HepG2 (cell line): ENCODE results near the gene PHYH. TPM values are rescaled to one million over a fixed set of nuclear protein-coding genes. Genes with fewer than 3 reads are reported as not detected.

ENCODE experiments used
- ATAC-seq: fragments of 200-7000 bp; cut with Tn5 transposase; 3 replicates; pipeline ENCODE4 v1.9.1; 2020; ENCODE audit warnings: mild to moderate bottlenecking, moderate library complexity
- BruUV-seq: library from RNA; stranded (reverse); fragments of 400-500 nt; replicated peaks from 2 replicates; lab custom pipeline; 2021; lab: Mats Ljungman, UMichigan
- CTCF ChIA-PET: fragments of 300-600 bp; formaldehyde crosslinking; extraction: SDS; loops from one replicate; lab custom pipeline; 2021; ENCODE audit warnings: low total read pairs, inconsistent platforms, low intra/inter-chr PET ratio; lab: Yijun Ruan, JAX
- POLR2A ChIA-PET: fragments of 350-600 bp; sonication (Branson Sonifier 250); formaldehyde crosslinking; loops from one replicate; lab custom pipeline; 2020; ENCODE audit warnings: antibody characterized with exemption, inconsistent platforms; lab: Yijun Ruan, JAX
- DNase-seq: peaks from one replicate; pipeline ENCODE4 v3.0.0-alpha.2; 2015; ENCODE audit warnings: low spot score
- FAIRE-seq: peaks from 3 replicates; lab custom pipeline; 2011; peaks lifted over from hg19 to GRCh38; lab: Jason Lieb, UNC
- H2AFZ ChIP-seq: one replicate; pipeline ENCODE4 v1.6.1; 2011; ENCODE audit warnings: low read length, inconsistent platforms
- H3K27ac ChIP-seq: fragments of 300-600 bp; 3 replicates; pipeline ENCODE4 v1.8.0; 2011; ENCODE audit warnings: mixed run types, mild to moderate bottlenecking, mixed read lengths, low read length, inconsistent platforms; ENCODE audit not compliant: insufficient read depth; ENCODE audit errors: extremely low read length
- H3K27me3 ChIP-seq, 2 experiments: fragments of 200-600 bp in 1 of 2; 2 replicates in 1 of 2; 3 replicates in 1 of 2; pipeline versions ENCODE4 v1.6.0 to v1.8.0; 2011; ENCODE audit warnings: low read length in 2 of 2, mild to moderate bottlenecking in 2 of 2, moderate library complexity in 2 of 2, inconsistent platforms in 1 of 2; ENCODE audit not compliant: insufficient read depth in 2 of 2, control insufficient read depth in 1 of 2
- H3K36me3 ChIP-seq, 2 experiments: fragments of 200-600 bp in 1 of 2; replicated peaks in 1 of 2; 2 replicates in 1 of 2; 3 replicates in 1 of 2; pipeline versions ENCODE4 v1.5.1 to v1.8.0; 2011; ENCODE audit warnings: low read length in 2 of 2, inconsistent platforms in 1 of 2; ENCODE audit not compliant: insufficient read depth in 2 of 2, control insufficient read depth in 1 of 2
- H3K4me1 ChIP-seq: 2 replicates; pipeline ENCODE4 v1.5.1; 2012; ENCODE audit warnings: low read length, inconsistent platforms; ENCODE audit not compliant: insufficient read depth
- H3K4me2 ChIP-seq: 2 replicates; pipeline ENCODE4 v1.6.0; 2011; ENCODE audit warnings: low read depth, low read length, inconsistent platforms
- H3K4me3 ChIP-seq, 3 experiments: fragments of 200-600 bp in 1 of 3; sonication (generic), shearing (Covaris generic) in 1 of 3; replicated peaks in 1 of 3; 2 replicates each; pipeline ENCODE4 v1.5.1; 2011 to 2016; ENCODE audit warnings: low read length in 3 of 3, inconsistent platforms in 2 of 3, low read depth in 2 of 3, mild to moderate bottlenecking in 2 of 3, control low read depth in 1 of 3, mixed read lengths in 1 of 3; ENCODE audit not compliant: insufficient read depth in 1 of 3
- H3K79me2 ChIP-seq: one replicate; pipeline ENCODE4 v1.6.1; 2011; ENCODE audit warnings: low read length, inconsistent platforms; ENCODE audit not compliant: insufficient read depth
- H3K9ac ChIP-seq: 2 replicates; pipeline ENCODE4 v1.6.0; 2011; ENCODE audit warnings: mild to moderate bottlenecking, low read depth, low read length, inconsistent platforms; ENCODE audit not compliant: insufficient read depth
- H3K9me3 ChIP-seq: 2 replicates; pipeline ENCODE4 v1.5.1; 2012; ENCODE audit warnings: mild to moderate bottlenecking, low read length
- H4K20me1 ChIP-seq: 2 replicates; pipeline ENCODE4 v1.6.0; 2011; ENCODE audit warnings: inconsistent platforms, mild to moderate bottlenecking, low read length, moderate library complexity; ENCODE audit not compliant: insufficient read depth
- EP300 ChIP-seq, 3 experiments: sonication (generic) in 1 of 3; formaldehyde crosslinking in 1 of 3; IDR thresholded peaks; 2 replicates each; pipeline versions ENCODE4 v1.5.1 to v1.6.1; 2011 to 2020; ENCODE audit warnings: low read depth in 2 of 3, low read length in 2 of 3, borderline replicate concordance in 1 of 3, improper control_type of control experiment in 1 of 3, mild to moderate bottlenecking in 1 of 3, missing genetic modification reagents in 1 of 3, moderate library complexity in 1 of 3
- HDAC6 ChIP-seq: fragments of 200-600 bp; sonication (generic); IDR thresholded peaks from 2 replicates; pipeline ENCODE4 v1.7.0; 2017; ENCODE audit warnings: mild to moderate bottlenecking, antibody characterized with exemption, low read length, low read depth
- HMG20B ChIP-seq: conservative IDR thresholded peaks from 2 replicates; pipeline ENCODE4 v1.6.1; 2016; ENCODE audit warnings: missing genetic modification reagents, missing compliant biosample characterization
- KAT2B ChIP-seq: fragments of 150-350 bp; IDR thresholded peaks from 2 replicates; pipeline ENCODE4 v1.6.1; 2014; ENCODE audit warnings: low read depth, low read length, borderline replicate concordance
- KDM2A ChIP-seq: sonication (generic); formaldehyde crosslinking; IDR thresholded peaks from 2 replicates; pipeline ENCODE4 v1.4.0; 2020; ENCODE audit warnings: low read depth, missing genetic modification reagents, borderline replicate concordance
- KDM4B ChIP-seq: sonication (generic); formaldehyde crosslinking; IDR thresholded peaks from 2 replicates; pipeline ENCODE4 v1.4.0; 2020; ENCODE audit warnings: missing genetic modification reagents
- KMT2B ChIP-seq: IDR thresholded peaks from 2 replicates; pipeline ENCODE4 v1.6.1; 2016; ENCODE audit warnings: missing genetic modification reagents, missing compliant biosample characterization
- MIXL1 ChIP-seq: IDR thresholded peaks from 2 replicates; pipeline ENCODE4 v1.6.1; 2016
- SMC3 ChIP-seq: IDR thresholded peaks from 2 replicates; pipeline ENCODE4 v1.6.1; 2011; ENCODE audit warnings: low read length, improper control_type of control experiment
- SOX6 ChIP-seq, 2 experiments: fragments of 450-650 bp in 1 of 2; sonication (generic) in 1 of 2; formaldehyde crosslinking in 1 of 2; IDR thresholded peaks; 2 replicates each; pipeline versions ENCODE4 v1.4.0 to v1.6.1; 2017 to 2020; ENCODE audit warnings: antibody characterized with exemption in 1 of 2, mild to moderate bottlenecking in 1 of 2, missing genetic modification reagents in 1 of 2
- ZBTB20 ChIP-seq: sonication (generic); formaldehyde crosslinking; IDR thresholded peaks from 2 replicates; pipeline ENCODE4 v1.8.1; 2023; ENCODE audit warnings: missing genetic modification reagents, low read depth, mild to moderate bottlenecking, borderline replicate concordance
- ZFP1 ChIP-seq: IDR thresholded peaks from 2 replicates; pipeline ENCODE4 v1.6.1; 2016
- ZFP41 ChIP-seq: sonication (generic); formaldehyde crosslinking; IDR thresholded peaks from 2 replicates; pipeline ENCODE4 v1.4.0; 2020; ENCODE audit warnings: mild to moderate bottlenecking, missing genetic modification reagents, borderline replicate concordance
- ZFP62 ChIP-seq: sonication (generic); formaldehyde crosslinking; IDR thresholded peaks from 2 replicates; pipeline ENCODE4 v1.4.0; 2020; ENCODE audit warnings: missing genetic modification reagents
- ZNF33B ChIP-seq: sonication (generic); formaldehyde crosslinking; IDR thresholded peaks from 2 replicates; pipeline ENCODE4 v1.5.1; 2020; ENCODE audit warnings: mild to moderate bottlenecking, missing genetic modification reagents
- ZNF598 ChIP-seq: sonication (generic); formaldehyde crosslinking; IDR thresholded peaks from 2 replicates; pipeline ENCODE4 v1.5.1; 2020; ENCODE audit warnings: mild to moderate bottlenecking, missing genetic modification reagents, borderline replicate concordance
- WGBS: methylation state at CpG from one replicate; pipeline ENCODE4 v1.1.6; 2017; ENCODE audit warnings: low lambda C conversion rate; 5-methylcytosine and 5-hydroxymethylcytosine counted together
- in situ Hi-C: cut with HindIII; loops from 2 replicates; pipeline ENCODE4 v1.10.0; 2017; ENCODE audit warnings: low pct_unique_long_range_greater_than_20kb; ENCODE audit not compliant: extremely low pct_ligation_motif_present
- intact Hi-C: fragments of 100-400 bp; cut with micrococcal nuclease; formaldehyde crosslinking; loops from one replicate; pipeline ENCODE4 v1.10.0; 2022; ENCODE audit not compliant: unreplicated experiment
- polyA plus RNA-seq, 8 experiments: library from polyadenylated mRNA; depleted of rRNA in 3 of 8; stranded (reverse) in 7 of 8; unstranded in 1 of 8; fragments of >200 nt; fragmentation: Illumina TruSeq in 4 of 8; extraction: Trizol in 4 of 8; gene quantifications; 2 replicates each; pipeline versions ENCODE4 v1.2.1 to v1.2.3, GENCODE V29; 2011 to 2016; ENCODE audit warnings: low read depth in 4 of 8, missing spikeins in 1 of 8, mixed read lengths in 1 of 8; ENCODE audit not compliant: insufficient read depth in 1 of 8
- total RNA-seq, 5 experiments: library from RNA; depleted of rRNA; stranded (reverse); fragments of >200 nt; fragmentation: Illumina TruSeq; extraction: Trizol; gene quantifications; 2 replicates each; pipeline ENCODE4 v1.2.3, GENCODE V29; 2016; ENCODE audit warnings: low read depth in 1 of 5
- TF ChIP-seq, protein P1 (sequence below): fragments of 450-650 bp; IDR thresholded peaks from 2 replicates; pipeline ENCODE4 v1.6.1; 2017
- TF ChIP-seq, protein P2 (sequence below): sonication (generic); formaldehyde crosslinking; IDR thresholded peaks from 2 replicates; pipeline ENCODE4 v1.8.0; 2022; ENCODE audit warnings: missing genetic modification reagents, mild to moderate bottlenecking, borderline replicate concordance
- TF ChIP-seq, protein P3 (sequence below): sonication (generic); formaldehyde crosslinking; IDR thresholded peaks from 2 replicates; pipeline ENCODE4 v1.5.0; 2020; ENCODE audit warnings: mild to moderate bottlenecking, missing genetic modification reagents, moderate library complexity
- TF ChIP-seq, protein P4 (sequence below): sonication (generic); formaldehyde crosslinking; conservative IDR thresholded peaks from 2 replicates; pipeline ENCODE4 v1.4.0; 2020; ENCODE audit warnings: missing genetic modification reagents

PHYH gene
- total and polyA plus RNA-seq, 2 of the 13 experiments (the other 11 are each of a cell fraction or from before 2014, with no cell fraction given) = 27.2 to 34.5 TPM

DNA sequence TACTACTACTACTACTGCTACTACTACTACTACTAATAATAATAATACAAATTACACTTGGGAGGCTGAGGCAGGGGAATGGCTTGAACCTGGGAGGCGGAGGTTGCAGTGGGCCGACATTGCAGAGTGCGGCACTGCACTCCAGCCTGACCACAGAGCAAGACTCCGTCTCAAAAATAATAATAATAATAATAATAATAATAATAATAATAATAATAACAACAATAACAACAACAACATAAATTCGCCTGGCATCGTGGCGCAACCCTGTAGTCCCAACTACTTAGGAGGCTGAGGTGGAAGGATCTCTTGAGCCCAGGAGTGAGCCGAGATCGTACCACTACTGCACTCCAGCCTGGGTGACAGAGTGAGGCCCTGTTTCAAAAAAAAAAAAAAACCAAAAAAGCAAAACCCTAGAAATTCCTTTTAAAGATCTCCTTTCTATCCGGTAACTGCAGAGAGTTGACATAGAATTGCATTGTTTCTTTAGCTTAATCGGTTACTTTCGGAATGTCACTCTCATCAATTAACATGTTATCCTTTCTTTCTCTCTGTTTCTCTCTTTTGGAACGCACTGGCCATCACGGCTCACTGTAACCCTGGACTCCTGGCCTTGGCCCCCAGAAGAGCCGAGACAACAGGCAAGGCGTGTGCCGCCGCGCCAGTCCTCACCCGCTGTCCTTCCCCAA is 972 bp downstream of the PHYH start:
- Histone ChIP-seq H3K36me3 (peaks cover 0 to 7% of the 10 kb centered on the region in 2 experiments; a peak in 1 of 5 replicates), H3K9ac (peak overlapping the region; percentile 91), H3K27me3 (no peaks in the 10 kb centered on the region), H4K20me1 (no peaks in the 10 kb centered on the region), H3K27ac (peak overlapping the region; percentile 96), H3K9me3 (no peaks in the 10 kb centered on the region), H3K4me2 (peak overlapping the region; percentile 91), H3K4me1 (peaks cover 35% of the 10 kb centered on the region), H3K79me2 (no peaks in the 10 kb centered on the region), H2AFZ (no peak overlapping the region), H3K4me3 (peak overlapping the region; percentile 70 to 79 (median 74))
- DNase-seq (no peak), ATAC-seq (no peak), FAIRE-seq (peak; percentile 47)
- BruUV-seq = no TSS peak
- in situ Hi-C loops (no loop called here), intact Hi-C loops (no loop called here)
- ChIA-PET POLR2A (interaction anchor here (0.7 to 5.9 kb wide), 14 partner anchors 7 to 137 kb away, joined by 3 to 109 read pairs (median 6); partner anchors contain the start of gene MCM10), CTCF (no interaction called here)
- WGBS = 30% methylated on average over 20 of the region's 20 CpGs
- TF ChIP-seq KDM4B (CRISPR knock-in tag) = no peak
- no peak for TF ChIP-seq ZFP62
- TF ChIP-seq ZFP1 (CRISPR knock-in tag) = no peak
- no peak for TF ChIP-seq ZFP41 (CRISPR knock-in tag)
- TF ChIP-seq SOX6 (IDR thresholded peaks at IDR 0.05) = no peak
- TF ChIP-seq SOX6 (CRISPR knock-in tag; IDR thresholded peaks at IDR 0.05) = 0 out of 2 replicates have a peak, but pooled peaks have one; percentile 19
- TF ChIP-seq EP300 (IDR thresholded peaks at IDR 0.05; ENCODE audit: low read depth in 2 of 2, low read length in 2 of 2) = peak in 1 of 2 experiments; percentile 33; a peak in 1 of 4 replicates
- no peak for TF ChIP-seq EP300 (CRISPR knock-in tag; IDR thresholded peaks at IDR 0.05; ENCODE audit: borderline replicate concordance)
- no peak for TF ChIP-seq KAT2B
- no peak for TF ChIP-seq ZNF598 (CRISPR knock-in tag)
- no peak for TF ChIP-seq SMC3
- TF ChIP-seq, protein P1, sequence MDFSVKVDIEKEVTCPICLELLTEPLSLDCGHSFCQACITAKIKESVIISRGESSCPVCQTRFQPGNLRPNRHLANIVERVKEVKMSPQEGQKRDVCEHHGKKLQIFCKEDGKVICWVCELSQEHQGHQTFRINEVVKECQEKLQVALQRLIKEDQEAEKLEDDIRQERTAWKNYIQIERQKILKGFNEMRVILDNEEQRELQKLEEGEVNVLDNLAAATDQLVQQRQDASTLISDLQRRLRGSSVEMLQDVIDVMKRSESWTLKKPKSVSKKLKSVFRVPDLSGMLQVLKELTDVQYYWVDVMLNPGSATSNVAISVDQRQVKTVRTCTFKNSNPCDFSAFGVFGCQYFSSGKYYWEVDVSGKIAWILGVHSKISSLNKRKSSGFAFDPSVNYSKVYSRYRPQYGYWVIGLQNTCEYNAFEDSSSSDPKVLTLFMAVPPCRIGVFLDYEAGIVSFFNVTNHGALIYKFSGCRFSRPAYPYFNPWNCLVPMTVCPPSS = no peak
- TF ChIP-seq HMG20B (CRISPR knock-in tag) = no peak
- TF ChIP-seq MIXL1 (CRISPR knock-in tag) = 0 out of 2 replicates have a peak, but pooled peaks have one; percentile 23
- TF ChIP-seq, protein P2, sequence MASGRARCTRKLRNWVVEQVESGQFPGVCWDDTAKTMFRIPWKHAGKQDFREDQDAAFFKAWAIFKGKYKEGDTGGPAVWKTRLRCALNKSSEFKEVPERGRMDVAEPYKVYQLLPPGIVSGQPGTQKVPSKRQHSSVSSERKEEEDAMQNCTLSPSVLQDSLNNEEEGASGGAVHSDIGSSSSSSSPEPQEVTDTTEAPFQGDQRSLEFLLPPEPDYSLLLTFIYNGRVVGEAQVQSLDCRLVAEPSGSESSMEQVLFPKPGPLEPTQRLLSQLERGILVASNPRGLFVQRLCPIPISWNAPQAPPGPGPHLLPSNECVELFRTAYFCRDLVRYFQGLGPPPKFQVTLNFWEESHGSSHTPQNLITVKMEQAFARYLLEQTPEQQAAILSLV = no peak
- no peak for TF ChIP-seq ZNF33B
- TF ChIP-seq KMT2B (CRISPR knock-in tag) = no peak
- TF ChIP-seq, protein P3, sequence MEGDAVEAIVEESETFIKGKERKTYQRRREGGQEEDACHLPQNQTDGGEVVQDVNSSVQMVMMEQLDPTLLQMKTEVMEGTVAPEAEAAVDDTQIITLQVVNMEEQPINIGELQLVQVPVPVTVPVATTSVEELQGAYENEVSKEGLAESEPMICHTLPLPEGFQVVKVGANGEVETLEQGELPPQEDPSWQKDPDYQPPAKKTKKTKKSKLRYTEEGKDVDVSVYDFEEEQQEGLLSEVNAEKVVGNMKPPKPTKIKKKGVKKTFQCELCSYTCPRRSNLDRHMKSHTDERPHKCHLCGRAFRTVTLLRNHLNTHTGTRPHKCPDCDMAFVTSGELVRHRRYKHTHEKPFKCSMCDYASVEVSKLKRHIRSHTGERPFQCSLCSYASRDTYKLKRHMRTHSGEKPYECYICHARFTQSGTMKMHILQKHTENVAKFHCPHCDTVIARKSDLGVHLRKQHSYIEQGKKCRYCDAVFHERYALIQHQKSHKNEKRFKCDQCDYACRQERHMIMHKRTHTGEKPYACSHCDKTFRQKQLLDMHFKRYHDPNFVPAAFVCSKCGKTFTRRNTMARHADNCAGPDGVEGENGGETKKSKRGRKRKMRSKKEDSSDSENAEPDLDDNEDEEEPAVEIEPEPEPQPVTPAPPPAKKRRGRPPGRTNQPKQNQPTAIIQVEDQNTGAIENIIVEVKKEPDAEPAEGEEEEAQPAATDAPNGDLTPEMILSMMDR (CRISPR knock-in tag) = 0 out of 2 replicates have a peak, but pooled peaks have one; percentile 7
- TF ChIP-seq KDM2A (CRISPR knock-in tag) = no peak
- no peak for TF ChIP-seq ZBTB20
- TF ChIP-seq HDAC6 = no peak
- TF ChIP-seq, protein P4, sequence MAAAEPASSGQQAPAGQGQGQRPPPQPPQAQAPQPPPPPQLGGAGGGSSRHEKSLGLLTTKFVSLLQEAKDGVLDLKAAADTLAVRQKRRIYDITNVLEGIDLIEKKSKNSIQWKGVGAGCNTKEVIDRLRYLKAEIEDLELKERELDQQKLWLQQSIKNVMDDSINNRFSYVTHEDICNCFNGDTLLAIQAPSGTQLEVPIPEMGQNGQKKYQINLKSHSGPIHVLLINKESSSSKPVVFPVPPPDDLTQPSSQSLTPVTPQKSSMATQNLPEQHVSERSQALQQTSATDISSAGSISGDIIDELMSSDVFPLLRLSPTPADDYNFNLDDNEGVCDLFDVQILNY (CRISPR knock-in tag) = no peak
